ENCODE measurements around the gene PPP3CB.
"Not testable (repeated sequence)": the region's sequence is repeated elsewhere in the genome, so short reads cannot be mapped to it uniquely, and the experiment has no call there.

Gene PPP3CB

DNA sequence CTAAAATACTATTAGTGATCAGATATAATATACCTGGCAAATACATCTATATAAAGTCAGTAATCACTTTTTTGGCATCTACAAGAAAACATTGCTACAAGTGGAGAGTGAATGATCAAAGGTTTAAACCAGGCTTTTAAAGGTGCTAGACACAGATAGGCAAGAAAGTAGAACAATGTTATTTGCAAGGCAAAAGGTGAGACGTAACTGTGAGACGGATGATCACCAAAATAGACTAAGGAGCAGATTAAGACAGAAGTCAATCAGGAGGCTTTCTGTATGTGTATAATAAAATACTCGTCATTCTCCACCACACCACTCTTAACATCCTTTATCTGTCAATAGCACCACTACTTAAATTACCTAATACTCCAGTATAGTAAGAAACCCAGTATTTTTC is 90.3 kb downstream of the PPP3CB start:
- H2AFZ ChIP-seq (ENCODE audit: low read length, unreplicated experiment), result no peak overlapping the region
- 0 out of 2 replicates have a peak, but pooled peaks cover 8% of the 10 kb centered on the region for H3K36me3 ChIP-seq (ENCODE audit: insufficient read depth, low read length)
- no peak overlapping the region for H3K4me3 ChIP-seq (ENCODE audit: low read depth, low read length)
- no peak overlapping the region for H3K27ac ChIP-seq (ENCODE audit: low read depth, low read length)
- no peaks in the 10 kb centered on the region for H3K27me3 ChIP-seq (ENCODE audit: insufficient read depth, low read length)
- peaks cover 24% of the 10 kb centered on the region for H3K4me1 ChIP-seq (ENCODE audit: control insufficient read depth, insufficient read depth, low read length, unreplicated experiment)
- peaks cover 94% of the 10 kb centered on the region for H3K79me2 ChIP-seq (ENCODE audit: control insufficient read depth, insufficient read depth, low read length, unreplicated experiment)

GRCh38 chr10:73404690-73405089 is 91.1 kb downstream of the PPP3CB start:
- Histone ChIP-seq H3K4me1 (ENCODE audit: control insufficient read depth, insufficient read depth, low read length, unreplicated experiment) (peaks cover 24% of the 10 kb centered on the region), H3K27me3 (ENCODE audit: insufficient read depth, low read length) (no peaks in the 10 kb centered on the region), H3K4me3 (ENCODE audit: low read depth, low read length) (no peak overlapping the region), H2AFZ (ENCODE audit: low read length, unreplicated experiment) (no peak overlapping the region), H3K36me3 (ENCODE audit: insufficient read depth, low read length) (0 out of 2 replicates have a peak, but pooled peaks cover 14% of the 10 kb centered on the region), H3K27ac (ENCODE audit: low read depth, low read length) (no peak overlapping the region), H3K79me2 (ENCODE audit: control insufficient read depth, insufficient read depth, low read length, unreplicated experiment) (peaks cover 92% of the 10 kb centered on the region)

DNA sequence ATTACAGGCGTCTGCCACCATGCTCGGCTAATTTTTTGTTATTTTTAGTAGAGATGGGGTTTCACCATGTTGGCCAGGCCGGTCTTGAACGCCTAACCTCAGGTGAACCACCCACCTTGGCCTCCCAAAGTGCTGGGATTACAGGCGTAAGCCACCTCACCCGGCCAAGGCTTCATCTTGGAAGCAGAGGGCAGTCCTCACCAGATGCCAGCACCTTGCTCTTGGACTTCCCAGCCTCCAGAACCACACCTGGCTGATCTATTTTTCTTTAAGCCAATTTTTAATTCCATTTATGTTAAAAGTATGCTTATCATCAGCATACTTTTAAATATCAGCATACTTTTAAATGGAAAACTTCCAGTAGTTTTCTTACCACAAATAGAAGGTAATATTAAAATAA is 94.2 kb downstream of the PPP3CB start:
- Histone ChIP-seq H3K27me3 (ENCODE audit: insufficient read depth, low read length) (no peaks in the 10 kb centered on the region), H3K27ac (ENCODE audit: low read depth, low read length) (no peak overlapping the region), H3K4me1 (ENCODE audit: control insufficient read depth, insufficient read depth, low read length, unreplicated experiment) (peaks cover 4% of the 10 kb centered on the region), H2AFZ (ENCODE audit: low read length, unreplicated experiment) (no peak overlapping the region), H3K79me2 (ENCODE audit: control insufficient read depth, insufficient read depth, low read length, unreplicated experiment) (peaks cover 81% of the 10 kb centered on the region), H3K36me3 (ENCODE audit: insufficient read depth, low read length) (peaks cover 25% of the 10 kb centered on the region; the same call in 1 of the 2 replicates), H3K4me3 (ENCODE audit: low read depth, low read length) (no peak overlapping the region)

DNA sequence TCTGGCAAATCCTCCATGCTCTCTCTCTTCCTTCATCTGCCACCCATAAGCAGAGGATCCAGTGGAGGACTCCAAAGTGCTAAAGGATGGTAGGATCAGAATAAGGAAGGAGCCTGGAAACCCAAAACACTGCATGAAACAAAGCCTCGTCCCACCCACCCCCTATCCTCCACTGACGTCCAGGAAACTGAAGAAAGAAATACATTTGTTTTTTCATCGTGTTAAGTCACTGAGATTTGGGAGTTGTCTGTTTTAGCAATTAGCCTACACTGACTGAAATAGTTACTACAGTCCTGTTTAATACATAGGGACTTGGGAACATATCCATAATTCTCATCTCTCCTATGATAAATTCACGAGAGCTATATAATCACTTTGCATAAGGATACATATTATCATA is 96.8 kb downstream of the PPP3CB start:
- no peaks in the 10 kb centered on the region for H3K27me3 ChIP-seq (ENCODE audit: insufficient read depth, low read length)
- no peak overlapping the region for H3K4me3 ChIP-seq (ENCODE audit: low read depth, low read length)
- H3K79me2 ChIP-seq (ENCODE audit: control insufficient read depth, insufficient read depth, low read length, unreplicated experiment), result peaks cover 61% of the 10 kb centered on the region
- no peak overlapping the region for H3K27ac ChIP-seq (ENCODE audit: low read depth, low read length)
- H2AFZ ChIP-seq (ENCODE audit: low read length, unreplicated experiment), result no peak overlapping the region
- no peaks in the 10 kb centered on the region for H3K4me1 ChIP-seq (ENCODE audit: control insufficient read depth, insufficient read depth, low read length, unreplicated experiment)
- H3K36me3 ChIP-seq (ENCODE audit: insufficient read depth, low read length), result peaks cover 41% of the 10 kb centered on the region; the same call in 1 of the 2 replicates

DNA sequence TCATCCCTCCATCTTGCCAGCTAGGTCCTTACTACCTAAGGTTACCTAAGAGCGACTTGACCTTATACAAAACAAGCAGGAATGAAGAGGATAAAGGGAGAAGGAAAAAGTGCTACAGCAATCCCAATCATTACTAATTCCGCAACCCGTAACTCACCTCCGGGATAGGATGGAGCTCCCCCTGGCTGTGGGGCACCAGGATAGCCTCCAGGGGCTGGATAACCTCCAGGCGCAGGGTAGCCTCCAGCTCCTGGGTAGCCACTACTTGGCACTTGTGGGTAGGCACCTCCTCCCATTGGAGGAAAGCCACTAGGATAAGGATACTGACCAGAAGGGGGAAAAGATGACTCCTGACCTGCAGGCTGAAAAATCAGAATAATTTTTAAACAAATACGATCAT is 97.8 kb downstream of the PPP3CB start:
- Histone ChIP-seq H3K4me3 (ENCODE audit: low read depth, low read length) (no peak overlapping the region), H3K4me1 (ENCODE audit: control insufficient read depth, insufficient read depth, low read length, unreplicated experiment) (no peaks in the 10 kb centered on the region), H3K36me3 (ENCODE audit: insufficient read depth, low read length) (peaks cover 41% of the 10 kb centered on the region; the same call in 1 of the 2 replicates), H3K27me3 (ENCODE audit: insufficient read depth, low read length) (no peaks in the 10 kb centered on the region), H3K27ac (ENCODE audit: low read depth, low read length) (no peak overlapping the region), H2AFZ (ENCODE audit: low read length, unreplicated experiment) (no peak overlapping the region), H3K79me2 (ENCODE audit: control insufficient read depth, insufficient read depth, low read length, unreplicated experiment) (peaks cover 52% of the 10 kb centered on the region)

DNA sequence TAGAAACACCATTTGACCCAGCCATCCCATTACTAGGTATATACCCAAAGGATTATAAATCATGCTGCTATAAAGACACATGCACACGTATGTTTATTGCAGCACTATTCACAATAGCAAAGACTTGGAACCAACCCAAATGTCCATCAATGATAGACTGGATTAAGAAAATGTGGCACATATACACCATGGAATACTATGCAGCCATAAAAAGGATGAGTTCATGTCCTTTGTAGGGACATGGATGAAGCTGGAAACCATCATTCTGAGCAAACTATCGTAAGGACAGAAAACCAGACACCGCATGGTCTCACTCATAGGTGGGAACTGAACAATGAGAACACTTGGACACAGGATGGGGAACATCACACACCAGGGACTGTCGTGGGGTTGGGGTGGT is 101.5 kb downstream of the PPP3CB start:
- Histone ChIP-seq H3K36me3 (ENCODE audit: insufficient read depth, low read length) (peaks cover 40% of the 10 kb centered on the region; the same call in 1 of the 2 replicates), H3K79me2 (ENCODE audit: control insufficient read depth, insufficient read depth, low read length, unreplicated experiment) (peaks cover 30% of the 10 kb centered on the region)
- H3K27me3 ChIP-seq (ENCODE audit: insufficient read depth, low read length); H3K27ac ChIP-seq (ENCODE audit: low read depth, low read length); H2AFZ ChIP-seq (ENCODE audit: low read length, unreplicated experiment); H3K4me1 ChIP-seq (ENCODE audit: control insufficient read depth, insufficient read depth, low read length, unreplicated experiment); H3K4me3 ChIP-seq (ENCODE audit: low read depth, low read length): not testable (repeated sequence)

DNA sequence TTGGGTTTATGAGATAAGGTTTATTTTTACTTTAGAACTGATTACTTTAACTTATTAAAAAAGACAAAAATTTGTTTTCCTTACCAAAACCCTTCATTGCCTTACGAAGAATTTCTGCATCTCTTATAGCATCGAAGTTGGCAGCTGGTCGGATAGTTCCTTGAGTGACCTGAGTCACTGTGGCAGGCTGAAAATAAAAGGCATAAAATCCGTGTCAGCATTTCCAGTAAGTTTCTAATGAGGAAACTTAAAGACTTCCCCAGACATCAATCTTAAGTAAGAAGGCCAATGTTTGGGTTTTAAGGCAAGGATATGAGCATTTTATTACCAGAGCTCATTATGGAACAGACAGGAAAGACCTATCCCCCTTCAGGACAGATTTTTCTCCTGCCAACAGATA is 107.6 kb downstream of the PPP3CB start:
- Histone ChIP-seq H3K27me3 (ENCODE audit: insufficient read depth, low read length) (no peaks in the 10 kb centered on the region), H2AFZ (ENCODE audit: low read length, unreplicated experiment) (no peak overlapping the region), H3K79me2 (ENCODE audit: control insufficient read depth, insufficient read depth, low read length, unreplicated experiment) (peaks cover 11% of the 10 kb centered on the region), H3K36me3 (ENCODE audit: insufficient read depth, low read length) (peaks cover 24% of the 10 kb centered on the region), H3K27ac (ENCODE audit: low read depth, low read length) (no peak overlapping the region), H3K4me3 (ENCODE audit: low read depth, low read length) (no peak overlapping the region), H3K4me1 (ENCODE audit: control insufficient read depth, insufficient read depth, low read length, unreplicated experiment) (no peaks in the 10 kb centered on the region)

DNA sequence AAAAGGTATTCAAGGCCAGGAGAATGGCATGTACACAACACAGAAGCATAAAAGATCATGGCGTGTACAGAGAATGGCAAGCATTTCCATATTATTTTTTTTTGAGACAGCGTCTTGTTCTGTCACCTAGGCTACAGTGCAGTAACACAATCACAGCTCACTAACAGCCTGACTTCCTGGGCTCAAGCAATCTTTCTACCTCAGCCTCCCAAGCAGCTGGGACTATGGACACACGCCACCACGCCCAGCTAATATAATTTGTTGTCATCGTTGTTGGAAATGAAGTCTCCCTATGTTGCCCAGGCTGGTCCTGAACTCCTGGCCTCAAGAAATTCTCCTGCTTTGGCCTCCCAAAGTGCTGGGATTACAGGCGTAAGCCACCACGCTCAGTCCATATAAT is 109.2 kb downstream of the PPP3CB start:
- Histone ChIP-seq H3K4me3 (ENCODE audit: low read depth, low read length) (no peak overlapping the region), H3K79me2 (ENCODE audit: control insufficient read depth, insufficient read depth, low read length, unreplicated experiment) (peaks cover 11% of the 10 kb centered on the region), H3K4me1 (ENCODE audit: control insufficient read depth, insufficient read depth, low read length, unreplicated experiment) (no peaks in the 10 kb centered on the region), H3K36me3 (ENCODE audit: insufficient read depth, low read length) (peaks cover 32% of the 10 kb centered on the region), H2AFZ (ENCODE audit: low read length, unreplicated experiment) (no peak overlapping the region), H3K27me3 (ENCODE audit: insufficient read depth, low read length) (no peaks in the 10 kb centered on the region), H3K27ac (ENCODE audit: low read depth, low read length) (no peak overlapping the region)
